Suprapubic skin (tissue), 4 donors: ENCODE data around the gene PCNX2. TPM values are rescaled to one million over a fixed set of nuclear protein-coding genes. Genes with fewer than 3 reads are reported as not detected.

Source experiments
- DNase-seq, 2 donors: peaks; one replicate each; pipeline ENCODE4 v3.0.0-alpha.2; 2019; ENCODE audit warnings: low spot score in 2 of 2
- H3K27ac ChIP-seq: fragments of 200-600 bp; sonication (generic); one replicate; pipeline ENCODE4 v1.5.1; 2019
- H3K27me3 ChIP-seq: fragments of 200-600 bp; sonication (generic); one replicate; pipeline ENCODE4 v1.5.1; 2019
- H3K36me3 ChIP-seq: fragments of 200-600 bp; sonication (generic); one replicate; pipeline ENCODE4 v1.5.1; 2019
- H3K4me1 ChIP-seq: fragments of 200-600 bp; sonication (generic); one replicate; pipeline ENCODE4 v1.5.1; 2019
- H3K4me3 ChIP-seq: fragments of 200-600 bp; sonication (generic); one replicate; pipeline ENCODE4 v1.5.1; 2019; ENCODE audit warnings: mild to moderate bottlenecking
- H3K9me3 ChIP-seq: fragments of 200-600 bp; sonication (generic); one replicate; pipeline ENCODE4 v1.5.1; 2019
- EP300 ChIP-seq: sonication (generic); formaldehyde crosslinking; IDR thresholded peaks from one replicate; pipeline ENCODE4 v1.6.1; 2017; ENCODE audit warnings: antibody characterized with exemption
- POLR2A ChIP-seq, 2 donors: fragments of 450-650 bp; IDR thresholded peaks; one replicate each; pipeline ENCODE4 v1.6.1; 2017; ENCODE audit warnings: antibody characterized with exemption in 2 of 2, mild to moderate bottlenecking in 2 of 2, moderate library complexity in 2 of 2
- POLR2AphosphoS5 ChIP-seq, 3 donors: sonication (generic); formaldehyde crosslinking; IDR thresholded peaks; one replicate each; pipeline ENCODE4 v1.6.1; 2017; ENCODE audit warnings: antibody characterized with exemption in 3 of 3
- WGBS: methylation state at CpG from one replicate; pipeline ENCODE4 v1.1.5; 2018; 5-methylcytosine and 5-hydroxymethylcytosine counted together
- total RNA-seq, 4 donors: library from RNA; depleted of rRNA; stranded (reverse); fragments of >200 nt; gene quantifications; one replicate each; pipeline ENCODE4 v1.1.0, GENCODE V29; 2016
- TF ChIP-seq, protein P1 (sequence below), 2 donors: fragments of 200-600 bp in 1 of 2; fragments of 450-650 bp in 1 of 2; sonication (generic) in 1 of 2; IDR thresholded peaks; one replicate each; pipeline ENCODE4 v1.5.1; 2016 to 2019; ENCODE audit warnings: antibody characterized with exemption in 2 of 2, mild to moderate bottlenecking in 1 of 2, moderate library complexity in 1 of 2

The PCNX2 gene
- total RNA-seq, 4 donors from 2014 or later, result 8.9 to 21.4 (median 14.3) TPM

DNA sequence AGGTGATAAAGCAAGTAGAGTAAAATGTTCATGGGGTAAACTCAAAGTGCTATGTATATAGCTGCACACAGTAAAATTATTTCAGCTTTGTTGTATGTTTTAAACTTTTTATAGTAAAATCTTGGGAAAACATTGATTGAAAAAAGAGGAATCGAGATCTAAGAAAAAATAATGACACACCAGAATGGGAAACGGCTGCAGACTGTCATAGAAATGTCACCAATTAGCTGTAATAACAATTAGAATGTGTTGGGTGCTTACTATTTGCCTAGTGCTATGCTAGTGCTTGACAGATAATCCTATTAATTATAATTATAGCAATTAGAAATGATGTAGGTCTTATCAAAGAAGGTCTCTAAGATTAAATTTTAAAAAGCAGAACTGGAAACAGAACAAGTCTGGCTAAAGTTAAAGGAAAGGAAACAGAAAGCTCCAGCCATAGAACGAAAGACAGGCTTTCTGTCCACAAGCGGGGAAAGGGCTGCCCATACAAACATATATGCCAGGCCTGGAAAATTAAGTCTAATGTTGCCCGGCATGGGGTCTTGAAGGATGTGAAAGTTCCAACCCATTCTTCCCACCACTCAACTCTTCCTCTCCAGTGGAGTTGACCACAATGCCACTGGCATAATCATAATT is 5.0 kb downstream of the PCNX2 start:
- TF ChIP-seq POLR2A (IDR thresholded peaks at IDR 0.05), result no peak
- no peak for TF ChIP-seq POLR2AphosphoS5 (IDR thresholded peaks at IDR 0.05)
- no peak for TF ChIP-seq EP300
- TF ChIP-seq, protein P1, sequence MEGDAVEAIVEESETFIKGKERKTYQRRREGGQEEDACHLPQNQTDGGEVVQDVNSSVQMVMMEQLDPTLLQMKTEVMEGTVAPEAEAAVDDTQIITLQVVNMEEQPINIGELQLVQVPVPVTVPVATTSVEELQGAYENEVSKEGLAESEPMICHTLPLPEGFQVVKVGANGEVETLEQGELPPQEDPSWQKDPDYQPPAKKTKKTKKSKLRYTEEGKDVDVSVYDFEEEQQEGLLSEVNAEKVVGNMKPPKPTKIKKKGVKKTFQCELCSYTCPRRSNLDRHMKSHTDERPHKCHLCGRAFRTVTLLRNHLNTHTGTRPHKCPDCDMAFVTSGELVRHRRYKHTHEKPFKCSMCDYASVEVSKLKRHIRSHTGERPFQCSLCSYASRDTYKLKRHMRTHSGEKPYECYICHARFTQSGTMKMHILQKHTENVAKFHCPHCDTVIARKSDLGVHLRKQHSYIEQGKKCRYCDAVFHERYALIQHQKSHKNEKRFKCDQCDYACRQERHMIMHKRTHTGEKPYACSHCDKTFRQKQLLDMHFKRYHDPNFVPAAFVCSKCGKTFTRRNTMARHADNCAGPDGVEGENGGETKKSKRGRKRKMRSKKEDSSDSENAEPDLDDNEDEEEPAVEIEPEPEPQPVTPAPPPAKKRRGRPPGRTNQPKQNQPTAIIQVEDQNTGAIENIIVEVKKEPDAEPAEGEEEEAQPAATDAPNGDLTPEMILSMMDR (IDR thresholded peaks at IDR 0.05), result no peak
- Histone ChIP-seq H3K4me1 (peaks cover 6% of the 10 kb centered on the region), H3K27me3 (no peaks in the 10 kb centered on the region), H3K4me3 (no peak overlapping the region), H3K9me3 (no peaks in the 10 kb centered on the region), H3K27ac (no peak overlapping the region), H3K36me3 (no peaks in the 10 kb centered on the region)
- 84% methylated on average over 5 of the region's 5 CpGs for WGBS
- DNase-seq, result no peak

DNA sequence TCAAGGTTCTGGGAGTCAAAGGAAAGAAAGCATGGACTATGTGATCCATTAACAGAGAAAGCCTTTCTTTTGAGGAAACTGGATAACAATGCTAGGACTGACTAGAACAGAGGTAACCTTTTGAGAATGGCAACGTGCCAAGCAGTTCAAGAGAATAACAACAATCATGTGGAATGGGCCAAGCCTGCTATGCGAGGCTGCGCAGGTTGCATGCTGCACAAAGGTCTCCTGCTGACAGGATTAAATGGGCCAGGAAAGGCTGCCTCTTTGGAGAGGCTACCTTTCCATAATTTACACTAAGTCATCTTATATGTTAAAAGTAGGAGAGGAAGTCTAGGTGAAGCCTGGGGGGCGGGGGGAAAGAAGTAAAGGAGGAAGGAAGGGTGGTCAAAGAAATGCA is 5.8 kb downstream of the PCNX2 start:
- Histone ChIP-seq H3K4me3 (no peak overlapping the region), H3K36me3 (no peaks in the 10 kb centered on the region), H3K4me1 (peaks cover 3% of the 10 kb centered on the region), H3K27me3 (no peaks in the 10 kb centered on the region), H3K9me3 (no peaks in the 10 kb centered on the region), H3K27ac (no peak overlapping the region)
- 76% methylated on average over 4 of the region's 4 CpGs for WGBS
- DNase-seq, result no peak
- no peak for TF ChIP-seq POLR2AphosphoS5 (IDR thresholded peaks at IDR 0.05)
- TF ChIP-seq, protein P1 (IDR thresholded peaks at IDR 0.05), result no peak
- TF ChIP-seq POLR2A (IDR thresholded peaks at IDR 0.05), result no peak
- TF ChIP-seq EP300, result no peak

DNA sequence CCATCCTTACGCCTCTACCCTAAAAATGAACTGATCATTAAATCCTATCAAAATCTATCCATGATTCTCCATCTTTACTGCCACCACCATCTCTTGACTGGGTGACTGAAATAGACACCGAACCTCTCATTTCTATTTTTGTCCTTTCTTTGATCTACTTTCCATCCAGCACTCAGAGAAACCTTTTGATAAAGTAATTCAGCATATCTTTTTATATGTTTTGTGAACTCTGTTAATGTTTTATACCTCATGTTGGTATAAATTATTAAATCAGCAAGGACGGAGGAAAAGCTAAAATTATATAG is 13.0 kb downstream of the PCNX2 start:
- Histone ChIP-seq H3K36me3 (no peaks in the 10 kb centered on the region), H3K27me3 (no peaks in the 10 kb centered on the region), H3K27ac (no peak overlapping the region), H3K4me1 (no peaks in the 10 kb centered on the region), H3K4me3 (no peak overlapping the region), H3K9me3 (no peaks in the 10 kb centered on the region)
- 95% methylated on average over 3 of the region's 3 CpGs for WGBS
- DNase-seq, result no peak
- no peak for TF ChIP-seq POLR2AphosphoS5 (IDR thresholded peaks at IDR 0.05)
- no peak for TF ChIP-seq POLR2A (IDR thresholded peaks at IDR 0.05)
- no peak for TF ChIP-seq EP300

DNA sequence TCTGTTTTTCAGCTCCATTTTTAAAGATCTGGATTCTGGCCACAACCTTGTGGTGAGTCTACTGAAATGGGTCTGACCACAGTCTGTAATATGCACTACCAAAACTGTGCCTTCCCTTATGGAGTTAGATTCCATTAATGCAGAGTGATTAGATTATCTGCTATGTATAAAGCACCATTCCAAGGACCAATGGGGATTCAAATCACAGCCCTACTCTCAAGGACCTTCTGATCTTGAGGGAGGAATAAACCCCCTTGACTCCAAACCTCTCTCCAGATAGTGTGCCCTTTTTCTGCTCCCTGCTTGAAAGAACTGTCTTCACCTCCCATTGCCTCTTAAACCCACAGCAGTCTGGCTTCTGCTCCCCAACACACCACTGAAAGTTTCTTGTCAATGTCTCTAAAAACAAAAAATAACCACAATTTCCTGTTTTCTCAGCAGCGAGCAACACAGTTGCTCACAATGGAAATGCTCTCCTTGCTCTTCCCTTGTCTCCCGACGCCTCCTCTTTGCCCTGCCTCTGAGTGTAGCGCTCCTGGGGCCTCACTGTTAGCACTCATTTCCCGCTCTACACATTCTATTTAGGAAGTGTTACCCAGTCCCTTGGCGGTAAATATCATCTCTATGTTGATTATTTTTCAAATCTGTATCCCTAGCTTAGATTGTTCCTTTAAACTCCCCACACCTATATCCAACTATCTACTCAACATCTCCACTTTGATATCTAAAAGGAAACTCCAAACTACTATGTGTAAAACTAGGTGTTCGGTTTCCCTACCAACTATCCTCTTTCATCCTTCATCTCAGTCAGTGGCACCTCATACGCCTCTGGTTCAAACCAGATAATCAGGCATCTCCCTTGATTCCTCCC is 13.6 kb downstream of the PCNX2 start:
- TF ChIP-seq, protein P1 (IDR thresholded peaks at IDR 0.05), result no peak
- TF ChIP-seq POLR2A (IDR thresholded peaks at IDR 0.05) (no peak), EP300 (no peak), POLR2AphosphoS5 (IDR thresholded peaks at IDR 0.05) (no peak)

DNA sequence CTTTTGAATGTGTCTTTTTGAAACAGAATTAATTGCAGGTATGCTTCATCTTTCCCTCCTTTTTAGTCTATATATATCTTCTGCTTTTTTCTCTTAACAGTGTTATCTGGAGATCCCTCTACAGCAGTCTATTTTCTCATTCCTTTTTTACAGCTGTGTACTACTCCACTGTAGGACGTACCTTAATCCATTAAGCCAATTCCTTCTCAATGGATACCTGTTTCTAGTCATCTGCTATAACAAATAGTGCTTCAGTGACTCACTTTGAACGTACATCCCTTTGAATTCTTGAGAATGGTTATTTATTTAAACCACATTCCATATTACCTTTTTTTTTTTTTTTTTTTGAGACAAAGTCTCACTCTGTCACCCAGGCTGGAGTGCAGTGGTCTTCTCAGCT is 15.6 kb downstream of the PCNX2 start:
- no peak for DNase-seq
- no peaks in the 10 kb centered on the region for H3K27me3 ChIP-seq
- 98% methylated on average over 2 of the region's 2 CpGs for WGBS
- H3K27ac ChIP-seq, result no peak overlapping the region
- no peaks in the 10 kb centered on the region for H3K36me3 ChIP-seq
- no peaks in the 10 kb centered on the region for H3K4me1 ChIP-seq
- H3K4me3 ChIP-seq, result no peak overlapping the region
- TF ChIP-seq POLR2AphosphoS5 (IDR thresholded peaks at IDR 0.05) (no peak), POLR2A (IDR thresholded peaks at IDR 0.05) (no peak), EP300 (no peak)
- TF ChIP-seq, protein P1 (IDR thresholded peaks at IDR 0.05), result no peak
- no peaks in the 10 kb centered on the region for H3K9me3 ChIP-seq

More for the DNA sequence above, 13.6 kb downstream of the PCNX2 start:
- H3K27me3 ChIP-seq, result no peaks in the 10 kb centered on the region
- 82% methylated on average over 8 of the region's 8 CpGs for WGBS
- no peaks in the 10 kb centered on the region for H3K36me3 ChIP-seq
- no peaks in the 10 kb centered on the region for H3K4me1 ChIP-seq
- no peaks in the 10 kb centered on the region for H3K9me3 ChIP-seq
- H3K4me3 ChIP-seq, result no peak overlapping the region
- H3K27ac ChIP-seq, result no peak overlapping the region
- no peak for DNase-seq
